Measurements from ENCODE around the gene SMPDL3B.
"Not testable (repeated sequence)": the region's sequence is repeated elsewhere in the genome, so short reads cannot be mapped to it uniquely, and the experiment has no call there.

Gene SMPDL3B

DNA sequence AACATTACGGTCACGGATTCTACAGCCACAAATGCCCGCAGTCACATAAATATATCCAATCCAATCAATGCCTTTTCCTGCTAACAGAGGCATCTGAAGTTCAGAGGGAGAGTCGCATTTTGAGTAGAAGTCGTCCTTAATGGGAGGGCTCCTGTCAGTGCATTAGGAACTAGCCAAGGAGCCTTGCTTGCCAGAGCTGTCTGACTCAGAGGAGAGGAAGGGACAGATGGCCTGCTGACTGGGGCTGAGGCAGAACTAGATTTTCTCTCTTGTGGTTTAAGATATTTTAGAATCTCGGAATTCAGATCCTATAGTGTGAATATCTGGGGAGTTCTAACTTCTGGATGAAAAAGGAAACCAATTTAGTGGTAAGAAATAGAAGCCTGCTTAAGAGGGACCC, 35.6 kb downstream of the SMPDL3B start:
- no peak for DNase-seq (ENCODE audit: low read depth, low spot score)

DNA sequence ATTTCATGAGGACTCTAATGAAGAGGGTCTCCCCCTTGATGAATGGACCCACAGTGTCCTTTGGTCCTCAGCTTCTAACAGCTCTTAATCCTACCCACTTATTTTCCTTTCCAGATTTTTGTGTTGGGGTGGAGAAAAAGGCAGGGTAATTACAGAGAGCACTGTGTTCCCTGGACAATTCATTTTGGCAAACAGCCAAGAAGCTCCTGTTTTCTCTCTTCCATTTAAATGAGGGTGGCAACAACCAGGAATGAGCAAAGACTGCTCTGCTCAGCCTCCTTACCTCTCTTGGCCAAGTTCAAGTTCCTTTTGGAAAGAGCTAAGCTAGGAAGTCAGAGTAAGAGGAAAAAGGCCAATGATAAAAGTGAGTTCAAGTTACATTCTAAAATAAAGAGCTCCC, 36.9 kb downstream of the SMPDL3B start:
- no peak for DNase-seq (ENCODE audit: low read depth, low spot score)

DNA sequence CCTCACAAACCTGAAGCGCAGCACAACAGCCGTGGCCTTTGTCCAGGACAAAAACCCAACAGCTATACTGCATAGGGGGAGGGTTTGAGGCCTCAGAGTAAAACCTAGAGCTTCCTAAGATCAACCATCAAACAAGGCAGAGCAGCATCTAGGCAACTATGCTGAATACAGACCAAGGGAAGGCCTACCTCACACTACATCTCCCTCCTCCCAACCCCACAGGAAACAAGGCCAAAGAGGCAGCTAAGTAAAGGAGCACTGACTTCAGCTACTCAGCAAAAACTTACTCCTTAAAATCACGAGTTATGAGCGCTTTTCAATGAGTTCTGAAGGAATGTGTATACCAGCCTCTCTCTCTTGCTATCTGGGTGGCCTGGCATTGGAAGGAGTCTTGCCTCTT, 37.3 kb downstream of the SMPDL3B start:
- DNase-seq (ENCODE audit: low read depth, low spot score) = no peak

DNA sequence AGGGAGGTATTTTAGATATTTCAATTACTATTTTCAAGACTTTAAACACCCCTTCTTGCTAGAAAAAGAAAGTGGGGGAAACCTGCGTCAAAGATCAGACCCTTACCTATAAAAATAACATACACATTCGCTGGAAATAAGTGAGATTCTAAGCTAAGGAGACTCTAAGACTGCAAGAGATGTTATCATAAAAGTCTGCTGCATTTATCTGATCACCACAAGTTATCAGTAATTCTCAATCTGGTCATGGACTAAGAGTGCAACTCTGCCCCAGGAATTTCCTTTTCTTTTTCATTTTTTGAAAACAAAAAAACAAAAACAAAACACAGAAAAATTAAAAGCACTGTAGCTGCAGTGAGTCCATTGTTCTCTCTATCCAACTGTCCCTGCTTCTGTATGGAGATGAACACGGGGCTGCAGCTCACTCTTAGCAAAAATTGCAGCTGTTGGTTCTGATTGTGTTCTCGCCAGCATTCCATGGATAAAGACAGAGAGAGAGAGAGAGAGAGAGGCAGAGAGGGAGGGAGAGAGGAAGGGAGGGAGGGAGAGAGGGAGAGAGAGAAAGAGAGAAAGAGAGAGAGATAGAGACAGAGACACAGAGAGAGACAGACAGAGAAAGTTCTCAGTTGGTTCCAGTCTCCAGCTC, 39.1 kb downstream of the SMPDL3B start:
- no peak for DNase-seq (ENCODE audit: low read depth, low spot score)

DNA sequence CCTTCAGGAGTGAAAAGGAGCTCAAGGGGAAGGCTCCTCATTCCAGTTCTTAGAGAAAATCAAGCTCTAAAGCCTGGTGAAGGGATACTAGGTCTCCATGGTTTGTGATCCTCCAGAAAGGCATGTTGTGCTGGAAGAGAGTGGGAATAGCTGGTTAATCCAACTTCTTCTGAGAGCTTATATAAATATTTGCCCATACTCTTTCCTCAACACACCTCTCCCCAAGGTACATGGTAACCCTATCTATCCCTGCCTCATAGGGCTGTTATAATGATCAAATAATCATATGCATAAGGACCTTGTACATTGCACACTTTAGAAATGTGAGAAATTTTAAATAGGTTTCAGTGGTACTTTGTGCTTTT, 39.6 kb downstream of the SMPDL3B start:
- no peak for DNase-seq (ENCODE audit: low read depth, low spot score)

DNA sequence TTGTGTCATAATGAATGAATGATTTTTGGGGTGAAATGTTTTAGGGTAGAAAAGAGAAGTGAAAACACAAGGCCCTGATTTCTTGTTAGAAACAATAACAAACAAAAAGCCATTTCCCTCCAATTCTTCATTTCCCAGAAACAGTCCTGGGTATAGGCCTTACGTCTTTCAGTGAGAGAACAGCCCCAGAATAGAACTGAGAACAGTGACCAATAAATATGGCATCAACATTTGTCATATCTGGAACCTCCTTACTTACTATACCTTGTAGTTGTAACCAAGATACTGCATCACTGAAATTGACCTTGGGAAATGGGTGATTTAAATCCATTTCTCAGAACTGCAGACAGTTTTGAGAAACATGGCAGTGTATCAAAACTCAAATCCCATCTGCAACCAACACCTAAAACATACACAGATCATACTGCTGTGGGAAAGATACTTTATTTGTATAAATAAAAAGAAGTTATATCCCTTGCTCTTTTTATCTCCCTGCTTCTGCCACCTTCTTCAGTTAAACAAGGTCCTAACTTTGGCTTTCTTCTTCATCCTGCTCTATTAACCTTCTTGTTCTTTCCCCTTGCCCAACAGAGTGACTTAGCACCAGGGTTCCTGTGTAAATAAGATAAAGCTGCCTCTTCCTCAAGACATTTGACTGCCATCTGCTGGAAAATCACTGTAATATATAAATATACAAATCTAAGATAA, 44.5 kb downstream of the SMPDL3B start:
- DNase-seq (ENCODE audit: low read depth, low spot score) = no peak

DNA sequence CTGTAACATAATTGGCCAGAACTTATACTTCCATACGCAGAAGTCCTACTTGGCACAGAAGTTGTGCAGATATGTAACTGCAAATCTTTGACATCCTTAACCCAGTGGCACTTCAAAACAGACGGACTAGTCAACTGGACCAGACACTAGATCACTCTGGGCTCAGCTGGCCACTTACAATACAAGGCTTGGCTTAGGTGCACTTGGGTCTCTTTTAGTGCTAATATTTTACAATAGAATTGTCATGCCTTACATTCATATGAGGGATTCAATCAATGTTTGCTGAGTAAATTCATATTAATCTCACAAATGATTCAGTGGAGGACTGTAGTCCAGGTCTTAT, 45.0 kb downstream of the SMPDL3B start:
- no peak for DNase-seq (ENCODE audit: low read depth, low spot score)

DNA sequence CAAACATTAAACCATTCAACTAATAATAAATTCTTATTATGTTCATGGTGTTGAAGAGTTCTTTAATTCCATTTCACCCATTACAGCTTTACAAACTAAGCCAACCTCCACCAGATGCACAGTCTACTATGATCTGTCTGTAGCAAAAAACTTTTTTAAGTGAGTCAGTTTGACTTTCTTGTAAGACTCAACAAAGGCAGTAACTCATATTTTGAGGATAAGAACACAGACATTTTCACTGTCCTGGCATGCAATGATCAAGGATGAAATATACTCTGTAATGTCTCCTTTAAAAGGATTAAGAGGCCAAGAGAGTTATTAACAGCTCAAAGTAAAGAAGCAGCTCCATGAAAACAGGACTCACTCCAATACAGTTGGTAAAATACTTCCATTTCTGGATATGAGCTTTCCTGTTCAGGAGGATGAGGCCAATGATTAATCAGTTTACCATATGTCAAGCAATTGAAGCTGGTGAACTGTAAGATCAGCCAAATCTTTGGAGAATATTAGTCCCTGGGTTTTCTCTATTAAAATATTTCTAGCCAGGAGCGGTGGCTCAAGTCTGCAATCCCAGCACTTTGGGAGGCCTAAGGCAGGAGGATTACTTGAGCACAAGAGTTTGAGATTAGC, 45.5 kb downstream of the SMPDL3B start:
- no peak for DNase-seq (ENCODE audit: low read depth, low spot score)

DNA sequence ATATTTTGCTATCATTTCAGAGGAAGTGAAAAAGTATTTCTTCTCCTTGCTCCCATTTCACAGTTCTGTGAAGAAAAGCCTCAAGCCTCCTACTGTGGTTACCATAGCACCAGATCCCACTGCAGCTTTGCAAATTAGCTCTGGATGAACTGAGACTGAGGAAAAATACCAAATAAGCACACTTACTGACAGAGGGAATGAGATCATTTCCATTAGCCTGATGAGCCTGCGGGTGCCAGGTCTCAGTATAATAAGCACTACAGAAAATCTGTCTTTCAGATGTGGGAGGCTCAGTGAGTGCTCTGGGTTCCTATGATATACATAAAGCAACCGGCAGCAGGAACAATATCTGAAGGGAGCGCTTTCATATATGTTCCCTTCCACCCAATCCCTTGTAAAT, 46.3 kb downstream of the SMPDL3B start:
- DNase-seq (ENCODE audit: low read depth, low spot score) = no peak

DNA sequence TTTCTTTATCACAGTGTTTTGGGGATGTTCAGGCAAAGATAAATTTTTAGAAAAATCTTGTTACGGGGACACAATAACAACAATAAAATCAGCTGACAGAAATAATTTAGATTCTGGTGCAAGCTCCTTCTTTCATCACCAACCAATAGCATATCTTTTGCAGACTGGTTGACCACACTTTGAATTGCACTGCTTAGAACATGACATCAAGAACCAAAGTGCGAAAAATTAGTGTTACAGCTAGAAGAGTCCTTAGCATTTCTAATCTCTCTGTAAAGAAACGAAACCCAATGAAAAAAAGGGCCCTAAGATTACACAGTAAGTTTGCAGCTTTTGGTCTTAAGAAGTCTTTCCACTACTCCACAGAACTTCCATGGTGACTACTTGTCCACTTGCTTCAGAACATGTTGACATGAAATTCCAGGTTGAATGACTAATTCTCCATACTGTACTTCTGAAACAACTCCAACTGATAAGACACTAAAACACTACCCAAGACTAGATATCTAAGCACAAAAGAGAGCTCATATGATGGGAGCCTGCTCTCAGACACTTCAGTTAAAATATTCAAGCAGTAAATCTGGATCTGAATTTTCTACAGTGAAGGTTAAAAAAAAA, 56.2 kb downstream of the SMPDL3B start:
- no peak for DNase-seq (ENCODE audit: low read depth, low spot score)

DNA sequence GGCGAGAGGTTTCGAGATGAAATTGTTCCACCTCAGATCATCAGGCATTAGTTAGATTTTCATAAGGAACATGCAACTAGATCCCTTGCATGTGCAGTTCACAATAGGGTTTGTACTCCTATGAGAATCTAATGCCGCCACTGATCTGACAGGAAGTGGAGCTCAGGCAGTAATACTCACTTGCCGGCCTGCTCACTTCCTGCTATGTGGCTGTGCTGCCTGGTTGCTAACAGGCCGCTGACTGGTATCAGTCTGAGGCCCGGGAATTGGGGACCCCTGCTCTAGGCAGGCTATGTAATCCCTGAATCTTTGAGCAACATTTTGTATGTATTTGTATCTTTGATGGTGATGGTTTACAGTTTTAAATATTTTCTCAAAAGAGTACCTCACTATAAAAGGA, 57.5 kb downstream of the SMPDL3B start:
- no peak for DNase-seq (ENCODE audit: low read depth, low spot score)

DNA sequence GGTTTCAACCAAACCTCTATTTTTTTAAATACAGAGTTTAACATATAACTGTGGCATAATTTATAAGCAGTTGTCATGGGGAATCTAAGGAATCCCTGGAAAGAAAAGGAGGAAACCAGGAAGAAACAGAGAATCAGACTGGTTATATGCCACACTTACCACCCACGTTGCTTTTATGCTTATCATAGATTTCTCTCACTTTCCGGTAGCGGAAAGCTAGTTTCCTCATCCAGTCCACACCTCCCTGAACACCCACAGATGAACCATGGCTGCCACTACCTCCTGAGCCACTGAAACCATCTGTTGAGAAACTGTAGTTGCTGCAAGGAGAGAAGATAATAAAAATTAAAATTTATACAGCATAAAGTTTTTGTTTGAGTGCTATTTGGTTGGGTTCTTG, 58.4 kb downstream of the SMPDL3B start:
- DNase-seq (ENCODE audit: low read depth, low spot score) = no peak

DNA sequence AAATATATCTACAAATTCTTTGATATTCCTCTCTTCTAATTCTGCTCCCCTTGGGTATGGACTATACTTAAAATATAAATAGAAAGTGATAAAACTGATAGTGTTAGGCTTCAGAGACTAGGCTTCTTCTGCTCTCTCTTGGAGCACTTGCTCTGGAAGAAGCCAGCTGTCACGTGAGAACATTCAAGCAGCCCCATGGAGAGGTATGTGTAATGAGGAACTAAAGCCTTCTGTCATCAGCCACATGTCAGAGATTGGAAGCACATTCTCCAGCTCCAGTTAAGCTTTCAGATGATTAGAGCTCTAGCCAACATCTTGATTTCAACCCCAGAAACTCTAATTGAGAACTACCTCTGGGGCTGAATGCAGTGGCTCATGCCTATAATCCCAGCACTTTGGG, 59.3 kb downstream of the SMPDL3B start:
- no peak for DNase-seq (ENCODE audit: low read depth, low spot score)

DNA sequence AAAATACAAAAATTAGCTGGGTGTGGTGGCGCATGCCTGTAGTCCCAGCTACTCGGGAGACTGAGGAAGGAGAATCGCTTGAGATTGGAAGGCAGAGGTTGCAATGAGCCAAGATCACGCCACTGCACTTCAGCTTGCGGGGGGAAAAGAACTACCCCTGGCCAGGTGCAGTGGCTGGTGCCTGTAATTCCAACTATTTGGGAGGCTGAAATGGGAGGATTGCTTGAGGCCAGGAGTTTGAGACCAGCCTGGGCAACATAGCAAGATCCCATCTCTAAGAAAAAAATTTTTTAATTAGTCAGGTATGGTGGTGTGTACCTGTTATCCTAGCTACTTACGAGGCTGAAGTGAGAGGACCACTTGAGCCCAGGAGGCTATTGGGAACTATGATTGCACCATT, 59.7 kb downstream of the SMPDL3B start:
- DNase-seq (ENCODE audit: low read depth, low spot score) = not testable (repeated sequence)

DNA sequence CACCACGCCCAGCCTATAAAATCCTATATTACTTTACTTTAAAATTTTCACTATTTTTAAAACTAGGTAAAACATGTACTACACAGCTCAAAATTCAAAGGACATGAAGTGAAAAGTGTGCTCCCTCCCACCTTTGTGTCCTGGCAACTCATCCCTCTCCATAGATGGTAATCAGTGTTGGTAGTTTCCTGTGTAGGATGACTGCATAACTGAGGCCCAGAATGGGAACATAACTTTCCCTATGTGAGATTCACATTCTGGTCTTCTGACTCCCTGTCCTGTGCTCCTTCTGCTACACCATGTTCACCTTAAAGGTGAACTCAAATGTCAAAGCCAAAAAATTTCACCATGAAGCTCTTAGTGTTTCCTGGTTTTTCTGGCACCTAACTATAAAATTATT, 64.3 kb downstream of the SMPDL3B start:
- DNase-seq (ENCODE audit: low read depth, low spot score) = no peak

DNA sequence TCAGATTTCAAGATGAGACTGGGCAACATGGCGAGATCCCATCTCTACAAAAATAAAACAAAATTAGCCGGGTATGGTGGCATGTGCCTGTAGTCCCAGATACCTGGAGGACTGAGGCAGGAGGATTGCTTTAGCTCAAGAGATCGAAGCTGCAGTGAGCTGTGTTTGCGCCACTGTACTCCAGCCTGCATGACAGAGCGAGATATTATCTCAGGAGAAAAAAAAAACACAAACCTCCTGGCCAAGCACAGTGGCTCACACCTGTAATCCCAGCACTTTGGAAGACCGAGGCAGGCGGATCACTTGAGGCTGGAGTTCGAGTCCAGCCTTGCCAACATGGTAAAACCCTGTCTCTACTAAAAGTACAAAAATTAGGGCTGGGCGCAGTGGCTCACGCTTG, 67.8 kb downstream of the SMPDL3B start:
- no peak for DNase-seq (ENCODE audit: low read depth, low spot score)

DNA sequence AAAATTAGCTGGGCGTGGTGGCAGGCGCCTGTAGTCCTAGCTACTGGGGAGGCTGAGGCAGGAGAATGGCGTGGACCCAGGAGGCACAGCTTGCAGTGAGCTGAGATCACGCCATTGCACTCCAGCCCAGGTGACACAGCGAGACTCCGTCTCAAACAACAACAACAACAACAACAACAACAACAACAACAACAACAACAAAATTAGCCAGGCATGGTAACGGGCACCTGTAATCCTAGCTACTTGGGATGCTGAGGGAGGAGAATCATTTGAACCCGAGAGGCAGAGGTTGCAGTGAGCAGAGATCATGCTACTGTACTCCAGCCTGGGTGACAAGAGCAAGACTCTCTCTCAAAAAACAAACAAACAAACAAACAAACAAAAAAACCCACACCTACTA, 68.3 kb downstream of the SMPDL3B start:
- not testable (repeated sequence) for DNase-seq (ENCODE audit: low read depth, low spot score)

Measured in iPS DF 19.7 (cell line).